Tibial nerve (tissue), 4 donors: ENCODE data around the gene EXOC1. TPM values are rescaled to one million over a fixed set of nuclear protein-coding genes. Genes with fewer than 3 reads are reported as not detected.

Experiments used
- DNase-seq, 2 donors: peaks; one replicate each; pipeline ENCODE4 v3.0.0-alpha.2; 2019; ENCODE audit warnings: low spot score in 2 of 2
- H3K27ac ChIP-seq, 4 donors: fragments of 200-600 bp; sonication (generic) in 3 of 4; one replicate each; pipeline ENCODE4 v1.5.1; 2017 to 2019; ENCODE audit warnings: mild to moderate bottlenecking in 1 of 4
- H3K27me3 ChIP-seq, 2 donors: fragments of 200-600 bp; sonication (generic) in 1 of 2; one replicate each; pipeline versions ENCODE4 v1.5.1 to v1.6.0; 2017 to 2019
- H3K36me3 ChIP-seq, 3 donors: fragments of 200-600 bp; sonication (generic); one replicate each; pipeline ENCODE4 v1.5.1; 2018 to 2019
- H3K4me1 ChIP-seq, 4 donors: fragments of 200-600 bp; sonication (generic) in 3 of 4; one replicate each; pipeline ENCODE4 v1.5.1; 2017 to 2019
- H3K4me3 ChIP-seq, 4 donors: fragments of 200-600 bp; sonication (generic) in 3 of 4; one replicate each; pipeline ENCODE4 v1.5.1; 2017 to 2019; ENCODE audit warnings: mild to moderate bottlenecking in 1 of 4, moderate library complexity in 1 of 4
- H3K9me3 ChIP-seq, 4 donors: fragments of 200-600 bp; sonication (generic) in 3 of 4; one replicate each; pipeline ENCODE4 v1.5.1; 2017 to 2019
- CTCF ChIP-seq, 5 experiments: fragments of 200-600 bp in 3 of 5; fragments of 450-650 bp in 2 of 5; sonication (generic) in 3 of 5; IDR thresholded peaks; one replicate each; pipeline ENCODE4 v1.5.1; 2016 to 2019; ENCODE audit warnings: antibody characterized with exemption in 5 of 5, mild to moderate bottlenecking in 3 of 5, moderate library complexity in 2 of 5
- EP300 ChIP-seq, 2 donors: sonication (generic); formaldehyde crosslinking; IDR thresholded peaks; one replicate each; pipeline ENCODE4 v1.6.1; 2017; ENCODE audit warnings: antibody characterized with exemption in 2 of 2, mild to moderate bottlenecking in 1 of 2
- POLR2A ChIP-seq, 2 donors: fragments of 450-650 bp; IDR thresholded peaks; one replicate each; pipeline ENCODE4 v1.6.1; 2017; ENCODE audit warnings: antibody characterized with exemption in 2 of 2, mild to moderate bottlenecking in 2 of 2, moderate library complexity in 2 of 2
- WGBS, 2 donors: methylation state at CpG; one replicate each; pipeline ENCODE4 v1.1.5; 2018; 5-methylcytosine and 5-hydroxymethylcytosine counted together
- total RNA-seq, 4 donors: library from RNA; depleted of rRNA; stranded (reverse); fragments of >200 nt; gene quantifications; one replicate each; pipeline ENCODE4 v1.1.0, GENCODE V29; 2016

Gene EXOC1
- total RNA-seq, 4 donors from 2014 or later, result 32.9 to 49.4 (median 41.4) TPM

GRCh38 chr4:55851885-55852284 is 1.6 kb upstream of the EXOC1 start:
- Histone ChIP-seq H3K4me3 (no peak overlapping the region), H3K27ac (no peak overlapping the region), H3K4me1 (peaks cover 0 to 33% (median 13%) of the 10 kb centered on the region in 4 donors), H3K36me3 (no peaks in the 10 kb centered on the region), H3K9me3 (no peaks in the 10 kb centered on the region), H3K27me3 (no peaks in the 10 kb centered on the region)
- TF ChIP-seq EP300 (IDR thresholded peaks at IDR 0.05) (no peak), CTCF (IDR thresholded peaks at IDR 0.05) (no peak), POLR2A (IDR thresholded peaks at IDR 0.05) (no peak)
- 81 to 85% methylated on average over 6 of the region's 6 CpGs for WGBS, 2 donors
- no peak for DNase-seq

GRCh38 chr4:55854129-55854528 is 681 bp downstream of the EXOC1 start:
- H3K27me3 ChIP-seq, result no peaks in the 10 kb centered on the region
- TF ChIP-seq POLR2A (IDR thresholded peaks at IDR 0.05) (no peak), EP300 (IDR thresholded peaks at IDR 0.05) (no peak), CTCF (IDR thresholded peaks at IDR 0.05) (no peak)
- DNase-seq, result no peak
- peaks cover 0 to 15% (median 0%) of the 10 kb centered on the region in 3 donors for H3K36me3 ChIP-seq
- H3K27ac ChIP-seq, result peak overlapping the region in 3 of 4 donors; percentile 74 to 93 (median 84)
- H3K9me3 ChIP-seq, result peaks cover 0 to 6% (median 0%) of the 10 kb centered on the region in 4 donors
- WGBS, 2 donors, result 15 to 16% methylated on average over 7 of the region's 7 CpGs
- peak overlapping the region; percentile 59 to 98 (median 88) for H3K4me3 ChIP-seq
- H3K4me1 ChIP-seq, result peaks cover 0 to 43% (median 13%) of the 10 kb centered on the region in 4 donors

GRCh38 chr4:55857586-55857985 is 4.1 kb downstream of the EXOC1 start:
- H3K27me3 ChIP-seq, result no peaks in the 10 kb centered on the region
- 94 to 97% methylated on average over 1 of the region's 1 CpG for WGBS, 2 donors
- peaks cover 0 to 6% (median 0%) of the 10 kb centered on the region in 4 donors for H3K9me3 ChIP-seq
- no peak for DNase-seq
- H3K36me3 ChIP-seq, result peaks cover 0 to 42% (median 0%) of the 10 kb centered on the region in 3 donors
- H3K4me1 ChIP-seq, result peaks cover 0 to 42% (median 13%) of the 10 kb centered on the region in 4 donors
- no peak overlapping the region for H3K27ac ChIP-seq
- no peak for TF ChIP-seq CTCF (IDR thresholded peaks at IDR 0.05)
- TF ChIP-seq EP300 (IDR thresholded peaks at IDR 0.05), result no peak
- TF ChIP-seq POLR2A (IDR thresholded peaks at IDR 0.05), result no peak
- H3K4me3 ChIP-seq, result no peak overlapping the region

- no peak for TF ChIP-seq CTCF (IDR thresholded peaks at IDR 0.05)
- TF ChIP-seq POLR2A (IDR thresholded peaks at IDR 0.05), result no peak
- no peak for TF ChIP-seq EP300 (IDR thresholded peaks at IDR 0.05)
- peaks cover 0 to 59% (median 0%) of the 10 kb centered on the region in 3 donors for H3K36me3 ChIP-seq
- no peak overlapping the region for H3K4me3 ChIP-seq
- no peak overlapping the region for H3K27ac ChIP-seq
- no peak for DNase-seq
- peaks cover 0 to 6% (median 0%) of the 10 kb centered on the region in 4 donors for H3K9me3 ChIP-seq
- peaks cover 0 to 30% (median 3%) of the 10 kb centered on the region in 4 donors for H3K4me1 ChIP-seq
- H3K27me3 ChIP-seq, result no peaks in the 10 kb centered on the region
- WGBS, 2 donors, result 60 to 61% methylated on average over 2 of the region's 2 CpGs
These were observed 6.3 kb downstream of the EXOC1 start for GRCh38 chr4:55859711-55860110.

GRCh38 chr4:55864577-55865223 is 11.3 kb downstream of the EXOC1 start:
- TF ChIP-seq POLR2A (IDR thresholded peaks at IDR 0.05) (no peak), CTCF (IDR thresholded peaks at IDR 0.05) (no peak), EP300 (IDR thresholded peaks at IDR 0.05) (no peak)
- no peak for DNase-seq
- 92 to 98% methylated on average over 1 of the region's 1 CpG for WGBS, 2 donors

More at GRCh38 chr4:55864577-55865223, 11.3 kb downstream of the EXOC1 start:
- no peak overlapping the region for H3K4me3 ChIP-seq
- peaks cover 0 to 22% (median 0%) of the 10 kb centered on the region in 4 donors for H3K4me1 ChIP-seq
- no peaks in the 10 kb centered on the region for H3K27me3 ChIP-seq
- H3K9me3 ChIP-seq, result no peaks in the 10 kb centered on the region
- H3K27ac ChIP-seq, result no peak overlapping the region
- peaks cover 0 to 57% (median 7%) of the 10 kb centered on the region in 3 donors for H3K36me3 ChIP-seq
